DMS53 treated with DMSO at 0.1 percent for 48 hours (cell line): Measurements from ENCODE around the gene LRMDA.
A peak's percentile ranks its signal among the peaks of the same experiment; 100 is the strongest.

Experiments used
- DNase-seq: peaks from one replicate; lab custom pipeline; 2025; ENCODE audit not compliant: unreplicated experiment; lab: John Stamatoyannopoulos, UW

The LRMDA gene

DNA sequence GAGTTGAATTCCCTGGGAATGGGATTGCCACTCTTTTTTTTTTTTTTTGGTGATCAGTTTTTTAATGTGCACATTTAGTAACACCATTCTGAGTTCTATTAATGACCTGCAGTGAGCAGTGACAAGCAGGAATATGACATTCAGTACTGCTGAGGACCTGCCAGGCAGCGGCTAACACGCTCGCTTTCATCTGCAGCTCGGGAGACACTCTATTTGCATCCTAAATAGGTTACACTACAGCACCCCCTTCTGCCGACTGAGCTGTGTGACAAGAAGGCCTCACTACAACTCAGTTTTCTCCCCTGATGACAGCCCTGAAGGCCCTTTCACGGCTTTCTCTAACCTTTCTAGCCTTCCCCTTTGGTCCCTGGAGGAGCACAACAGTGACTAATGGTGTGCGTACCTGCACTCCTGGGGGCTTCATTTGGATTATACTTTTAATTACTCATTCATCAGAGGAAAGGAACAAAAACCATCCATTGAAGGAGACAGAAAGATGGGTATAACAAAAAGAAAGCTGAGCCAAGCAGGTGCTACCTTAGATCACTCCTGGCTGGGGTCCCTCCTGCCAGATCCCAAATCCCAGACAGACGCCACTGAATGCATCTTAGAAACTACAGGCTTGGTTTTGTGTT, 872.4 kb downstream of the LRMDA start:
- peak; percentile 85 for DNase-seq

GRCh38 chr10:76305930-76306615, 874.6 kb downstream of the LRMDA start:
- DNase-seq, result no peak

DNA sequence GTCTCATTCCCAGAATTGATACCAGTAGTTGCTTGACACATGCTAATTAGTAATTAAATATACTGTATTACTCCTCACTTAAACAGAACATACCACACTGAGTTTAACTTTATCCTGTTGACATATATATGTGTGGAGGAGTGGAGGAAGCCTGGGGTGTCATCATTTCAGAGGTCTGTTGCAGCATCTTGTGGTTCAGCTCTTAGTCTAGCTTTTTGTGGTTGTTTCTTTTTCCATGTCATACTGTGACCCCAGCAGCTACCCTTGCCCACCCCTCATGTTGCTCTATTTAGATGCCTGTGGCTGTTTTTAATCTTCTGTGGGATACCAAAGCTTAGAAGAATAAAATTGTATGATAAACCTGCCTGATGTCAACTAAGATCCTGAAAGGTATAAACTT, 875.4 kb downstream of the LRMDA start:
- DNase-seq, result no peak

GRCh38 chr10:76309070-76309469, 877.6 kb downstream of the LRMDA start:
- no peak for DNase-seq

DNA sequence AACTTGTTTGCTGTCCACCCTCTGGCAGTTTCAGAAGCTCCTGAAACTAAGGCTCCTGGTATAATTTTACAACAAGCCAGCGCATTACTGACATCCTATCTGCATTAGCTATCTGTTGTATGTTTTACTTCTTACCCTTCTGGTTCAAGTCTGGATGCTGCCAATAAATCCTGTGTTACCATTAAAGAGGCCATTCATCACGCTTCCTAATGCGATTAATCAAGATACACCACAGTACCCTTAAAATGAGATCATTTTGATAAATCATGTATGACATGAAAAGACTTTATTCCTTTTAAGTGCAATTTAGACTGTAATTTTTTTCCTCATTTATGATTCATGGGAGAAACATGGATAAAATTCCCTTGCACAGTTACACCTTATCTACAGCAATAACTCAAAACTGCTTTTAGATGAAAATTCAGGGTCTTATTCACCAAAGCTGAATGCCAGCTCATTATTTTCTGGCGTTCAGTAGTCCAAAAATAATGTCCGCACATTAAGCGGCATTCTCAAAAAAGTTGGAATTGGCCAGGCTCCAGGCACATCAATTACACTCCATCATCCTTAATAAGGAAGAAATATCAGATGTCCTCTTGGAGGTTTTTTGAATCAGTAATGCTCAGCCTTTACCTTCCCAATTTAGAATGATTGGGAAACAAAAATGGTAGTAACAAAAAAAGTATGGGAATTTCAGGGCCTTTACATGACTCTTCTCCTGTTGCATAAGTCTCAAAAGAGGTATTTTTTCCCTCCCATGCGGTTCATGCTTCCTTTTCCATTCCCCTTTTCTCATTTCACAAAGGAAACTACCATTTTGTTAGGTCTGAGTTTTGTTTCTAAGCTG, 878.5 kb downstream of the LRMDA start:
- no peak for DNase-seq

DNA sequence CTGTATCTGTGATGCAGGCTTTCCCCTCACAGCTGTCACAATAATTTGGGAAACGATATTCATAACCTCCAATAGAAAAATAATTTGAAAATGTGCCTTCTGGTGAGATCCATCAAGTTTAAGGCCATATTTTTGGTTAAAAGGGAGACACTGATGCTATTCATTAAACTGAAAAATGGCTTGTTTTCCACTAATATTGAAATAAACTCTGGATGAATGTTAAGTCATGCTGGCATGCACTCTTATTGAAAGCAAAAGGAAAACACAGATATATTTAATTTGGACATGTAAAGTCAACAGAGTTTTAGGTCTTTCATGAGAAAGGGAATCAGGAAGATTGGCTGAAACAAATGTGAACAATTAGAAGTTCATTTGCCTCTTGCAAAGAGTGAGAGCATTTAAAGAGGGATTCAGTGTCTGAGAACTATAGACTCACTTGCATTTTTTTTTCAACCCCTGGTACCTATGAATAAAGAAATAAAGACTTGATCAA, 879.2 kb downstream of the LRMDA start:
- DNase-seq, result no peak

DNA sequence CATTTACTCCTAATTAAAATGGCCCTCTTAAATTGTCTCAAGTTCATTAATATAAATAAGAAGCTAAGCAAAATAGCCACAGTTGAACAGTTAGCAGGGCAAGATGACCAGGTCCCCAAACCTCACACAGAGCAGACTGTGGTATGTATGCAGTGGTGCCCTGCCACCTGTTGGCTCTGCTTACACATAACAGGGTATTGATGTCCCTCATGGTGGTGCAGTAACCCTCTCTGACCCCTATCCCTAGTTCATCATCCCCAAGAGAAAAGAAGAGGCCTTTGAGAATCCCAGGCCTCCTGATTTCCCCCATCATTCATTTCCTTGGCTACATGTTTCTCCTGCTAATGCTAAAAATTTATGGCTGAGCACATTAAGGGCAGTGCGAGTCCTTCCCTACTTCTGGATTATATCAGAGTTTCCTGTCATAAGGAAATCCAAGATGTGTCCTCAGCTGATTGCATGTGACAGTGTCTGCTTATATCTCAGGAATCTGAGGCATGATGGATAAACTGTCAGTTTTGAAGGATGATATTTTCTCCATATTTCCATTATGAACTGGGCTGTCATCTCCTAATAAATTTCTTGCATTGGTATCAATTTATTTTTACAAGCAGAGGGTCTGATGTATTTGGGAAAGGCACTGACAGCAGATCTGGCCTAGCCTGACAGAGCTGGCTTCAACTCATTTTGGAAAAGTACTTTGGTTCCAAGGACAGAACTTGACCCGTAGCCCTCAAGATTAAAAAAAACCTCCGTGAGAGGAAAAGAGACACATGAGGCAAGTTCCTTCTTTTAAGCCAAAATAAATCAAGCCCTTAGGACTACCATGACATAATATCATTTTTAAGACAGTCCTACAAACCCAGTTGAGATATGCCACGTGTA, 880.6 kb downstream of the LRMDA start:
- no peak for DNase-seq

- no peak for DNase-seq
Observed at GRCh38 chr10:76315240-76315639, 883.8 kb downstream of the LRMDA start.

DNA sequence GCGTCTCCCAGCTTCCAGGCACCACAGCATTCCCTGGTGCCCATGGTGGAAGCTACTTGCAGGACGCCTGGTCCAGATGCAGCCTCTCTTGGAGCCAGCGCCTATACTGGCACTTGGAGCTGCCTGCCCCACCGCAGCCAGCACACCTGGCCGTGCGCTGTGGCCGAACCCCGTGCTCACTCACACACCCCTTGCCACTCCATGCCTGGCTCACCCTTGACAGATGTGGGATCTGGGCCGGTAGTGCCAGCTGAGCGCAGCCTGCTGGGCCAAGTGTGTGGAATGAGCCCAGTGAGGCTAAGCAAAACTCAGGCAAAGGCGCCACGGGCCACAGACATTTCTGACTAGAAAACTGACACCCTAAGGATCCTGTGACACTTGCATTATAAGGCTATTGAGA, 884.8 kb downstream of the LRMDA start:
- DNase-seq, result no peak

DNA sequence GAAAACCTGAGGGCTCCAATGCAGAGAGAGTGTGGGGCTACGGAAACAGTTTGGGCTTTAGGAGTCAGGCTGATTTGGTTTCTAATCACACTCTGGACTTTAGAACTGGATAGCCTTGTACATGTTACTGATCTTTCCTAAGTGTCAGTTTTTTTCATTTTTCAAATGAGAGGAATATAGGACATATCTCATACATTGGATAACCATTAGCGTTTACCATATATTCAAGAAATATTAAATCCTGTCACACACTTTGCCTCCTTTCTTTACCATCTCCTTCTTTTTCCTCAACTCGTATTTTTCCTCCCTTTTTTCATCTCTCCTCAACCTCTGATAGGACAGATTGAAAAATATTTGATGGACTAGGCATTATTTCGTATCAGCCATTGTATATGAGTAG, 885.7 kb downstream of the LRMDA start:
- no peak for DNase-seq

DNA sequence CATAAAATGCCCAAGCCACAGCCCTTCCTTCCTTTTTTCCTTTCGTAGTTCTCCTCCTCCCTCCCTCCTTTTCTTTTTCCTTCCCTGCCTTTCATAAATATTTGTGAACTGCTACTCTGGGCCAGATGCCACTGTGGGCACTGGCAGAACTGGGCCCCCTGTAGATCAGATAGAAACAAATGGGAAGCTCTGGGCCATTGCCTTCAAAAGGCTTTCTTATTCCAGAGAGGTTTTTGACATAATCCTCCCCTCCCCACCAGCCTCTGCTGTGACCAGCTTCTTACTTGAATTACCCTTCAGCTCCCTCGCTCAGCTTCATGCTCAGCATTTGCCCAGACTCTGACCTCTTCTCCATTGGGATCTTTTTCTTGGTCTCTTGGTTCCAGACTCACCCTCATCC, 886.8 kb downstream of the LRMDA start:
- DNase-seq, result no peak

DNA sequence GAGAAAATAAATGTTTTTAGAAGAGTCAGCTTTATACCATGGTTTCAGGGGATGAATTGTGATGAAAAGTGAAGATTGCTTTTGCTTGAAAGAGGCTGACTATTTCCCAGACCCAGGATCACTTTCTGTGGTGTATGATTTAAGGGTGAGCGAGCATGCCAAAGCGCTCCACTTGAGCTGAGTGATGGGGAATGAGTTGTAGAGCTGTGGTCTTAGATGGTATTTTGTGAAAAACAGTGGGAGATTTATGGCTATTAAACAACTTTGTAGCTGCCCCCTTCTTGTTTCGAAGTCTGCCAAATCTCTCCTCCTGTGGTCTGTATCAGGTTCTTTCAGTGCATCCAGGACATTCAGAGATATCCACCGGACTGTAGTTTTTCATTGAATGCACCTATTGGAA, 888.2 kb downstream of the LRMDA start:
- DNase-seq, result no peak

- DNase-seq, result no peak
Observed at GRCh38 chr10:76324283-76324682, 892.9 kb downstream of the LRMDA start.

DNA sequence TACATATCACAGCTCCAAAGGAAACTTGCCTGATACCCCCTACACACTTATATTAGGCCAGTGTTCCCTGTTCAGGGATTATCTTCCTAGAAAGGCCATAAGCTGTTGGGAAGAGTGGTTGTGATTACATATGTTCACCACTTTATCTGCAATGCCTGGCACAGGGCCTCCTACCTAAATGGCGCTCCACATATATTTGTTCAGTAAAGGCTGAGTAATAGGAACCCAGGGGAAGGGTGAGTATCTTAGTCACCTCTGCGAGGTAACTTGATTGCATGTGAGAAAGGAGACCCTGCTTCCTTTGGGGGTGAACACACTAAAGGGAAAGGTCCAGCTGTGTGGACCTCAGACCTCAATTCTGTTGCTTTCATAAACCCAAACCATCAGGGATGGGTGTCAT, 896.0 kb downstream of the LRMDA start:
- DNase-seq, result no peak

- no peak for DNase-seq
Observed at GRCh38 chr10:76328348-76328747, 896.9 kb downstream of the LRMDA start.

GRCh38 chr10:76329891-76330575, 898.6 kb downstream of the LRMDA start:
- peak; percentile 19 for DNase-seq

GRCh38 chr10:76331742-76332141, 900.3 kb downstream of the LRMDA start:
- DNase-seq, result no peak

DNA sequence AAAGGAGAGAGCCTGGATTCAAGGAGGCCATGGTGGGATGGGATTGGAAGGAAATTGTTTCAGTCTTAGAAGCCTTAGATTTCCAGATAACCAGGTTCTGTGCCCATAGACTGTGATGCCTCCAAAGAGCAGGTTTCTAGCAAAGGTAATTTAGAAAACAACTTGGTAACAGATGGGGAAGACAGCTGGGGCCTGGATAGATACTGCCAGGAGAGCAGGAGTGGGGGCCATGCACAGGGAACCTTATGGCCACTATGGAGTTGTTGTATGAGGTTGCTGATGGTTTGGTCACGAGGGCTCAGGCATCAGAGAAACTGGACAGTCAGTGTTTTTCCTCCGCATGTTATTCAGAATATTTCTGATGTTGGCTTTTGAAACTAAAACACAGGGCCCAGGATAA, 901.9 kb downstream of the LRMDA start:
- no peak for DNase-seq

DNA sequence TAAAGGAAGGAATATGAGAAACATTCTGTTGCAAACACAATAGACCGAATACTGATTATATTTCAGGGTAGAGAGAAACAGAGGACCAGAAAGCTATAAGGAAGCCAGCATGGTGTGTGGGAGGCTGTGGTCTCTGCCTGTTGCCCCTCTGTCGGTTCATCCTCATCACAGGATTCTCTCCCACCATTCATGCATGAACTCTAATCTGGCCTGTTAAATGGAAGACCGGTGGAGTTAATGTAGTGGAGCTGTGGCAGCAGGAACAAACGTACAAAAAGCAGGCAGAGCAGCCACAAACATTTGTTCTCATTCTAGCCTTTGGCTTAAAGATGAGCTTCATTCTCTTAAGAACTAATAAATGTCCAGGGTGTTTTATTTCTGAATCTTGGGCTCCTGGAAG, 902.4 kb downstream of the LRMDA start:
- DNase-seq, result no peak

GRCh38 chr10:76334255-76334654, 902.8 kb downstream of the LRMDA start:
- DNase-seq, result no peak
